ENCODE data around the gene NT5DC3.

NT5DC3 gene

DNA sequence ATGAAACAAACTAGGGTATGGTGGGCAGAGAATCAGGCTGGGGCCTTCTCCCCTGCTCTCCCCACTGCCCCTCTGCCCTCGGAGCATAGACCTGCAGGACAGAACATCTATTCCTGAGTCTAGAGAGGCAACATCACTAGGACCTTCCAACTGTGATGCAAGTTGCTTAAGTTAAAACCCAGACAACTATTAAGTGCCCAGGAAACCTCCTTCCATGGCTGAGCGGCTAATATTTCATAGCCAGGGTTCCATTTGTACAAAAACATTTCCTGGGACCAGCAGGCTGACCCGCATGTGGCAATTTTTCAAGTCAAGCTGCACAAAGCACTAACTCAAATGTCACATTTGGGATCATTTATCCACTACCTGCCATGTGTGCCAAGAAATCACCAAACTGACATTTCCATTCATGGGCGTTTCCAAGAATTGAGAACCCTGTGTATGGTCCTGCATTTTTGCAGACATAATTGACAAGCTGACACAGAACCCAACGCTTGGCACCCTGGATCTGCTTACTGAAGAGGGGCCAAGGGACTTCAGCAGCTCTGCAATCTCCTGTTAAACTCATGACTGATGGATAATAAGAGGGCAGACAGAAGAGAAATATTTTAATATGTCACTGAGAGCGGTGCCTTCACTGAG lies 32.7 kb downstream of the NT5DC3 start:
- no peak for DNase-seq

- no peak for DNase-seq
These were observed 33.3 kb downstream of the NT5DC3 start for GRCh38 chr12:103807561-103808238.

- DNase-seq = no peak
These were observed 34.2 kb downstream of the NT5DC3 start for GRCh38 chr12:103806803-103807202.

GRCh38 chr12:103805655-103806360 lies 35.2 kb downstream of the NT5DC3 start:
- DNase-seq = no peak

GRCh38 chr12:103803847-103804246 lies 37.2 kb downstream of the NT5DC3 start:
- no peak for DNase-seq

- no peak for DNase-seq
These were observed 38.5 kb downstream of the NT5DC3 start for GRCh38 chr12:103802586-103802886.

DNA sequence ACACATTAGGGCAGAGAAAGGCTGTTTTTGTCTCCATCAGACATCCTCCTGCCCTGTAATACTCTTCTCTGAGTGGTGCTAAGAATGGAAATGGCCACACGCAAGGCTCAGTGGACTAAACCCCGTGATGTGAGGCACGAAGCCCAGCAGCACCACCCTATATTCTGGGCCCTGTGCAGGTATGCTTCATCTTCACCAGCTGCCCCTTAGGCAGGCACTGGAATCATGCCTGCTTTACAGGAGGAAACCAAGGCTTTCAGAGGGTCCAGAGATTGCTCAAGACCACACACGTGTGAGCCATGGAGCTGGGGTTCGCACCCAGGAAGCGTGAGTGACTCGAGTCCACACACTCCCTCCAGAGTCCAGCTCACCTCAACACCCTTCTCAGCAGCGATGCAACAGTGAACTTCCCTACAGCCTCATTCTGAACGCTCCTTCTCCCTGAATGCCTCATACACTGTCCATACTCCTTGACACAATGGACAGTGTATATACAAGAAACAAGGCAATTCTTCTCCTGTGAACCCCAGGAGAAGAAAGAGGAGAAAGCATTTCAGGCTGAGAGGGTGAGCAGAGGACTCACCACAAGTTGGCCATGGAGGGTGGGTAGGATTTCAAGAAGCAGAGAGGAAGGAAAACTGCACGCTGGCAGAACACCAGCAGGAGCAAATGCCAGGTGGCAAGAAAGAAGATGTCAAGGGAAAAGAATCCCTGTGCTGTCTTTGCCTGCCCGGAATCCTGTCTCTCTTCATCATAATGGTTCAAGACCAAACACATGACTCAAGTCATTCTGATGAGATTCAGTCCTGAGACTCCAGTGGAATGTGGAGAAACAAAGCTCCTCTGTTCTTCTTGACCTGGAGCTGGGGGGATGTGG lies 39.1 kb downstream of the NT5DC3 start:
- DNase-seq = no peak

DNA sequence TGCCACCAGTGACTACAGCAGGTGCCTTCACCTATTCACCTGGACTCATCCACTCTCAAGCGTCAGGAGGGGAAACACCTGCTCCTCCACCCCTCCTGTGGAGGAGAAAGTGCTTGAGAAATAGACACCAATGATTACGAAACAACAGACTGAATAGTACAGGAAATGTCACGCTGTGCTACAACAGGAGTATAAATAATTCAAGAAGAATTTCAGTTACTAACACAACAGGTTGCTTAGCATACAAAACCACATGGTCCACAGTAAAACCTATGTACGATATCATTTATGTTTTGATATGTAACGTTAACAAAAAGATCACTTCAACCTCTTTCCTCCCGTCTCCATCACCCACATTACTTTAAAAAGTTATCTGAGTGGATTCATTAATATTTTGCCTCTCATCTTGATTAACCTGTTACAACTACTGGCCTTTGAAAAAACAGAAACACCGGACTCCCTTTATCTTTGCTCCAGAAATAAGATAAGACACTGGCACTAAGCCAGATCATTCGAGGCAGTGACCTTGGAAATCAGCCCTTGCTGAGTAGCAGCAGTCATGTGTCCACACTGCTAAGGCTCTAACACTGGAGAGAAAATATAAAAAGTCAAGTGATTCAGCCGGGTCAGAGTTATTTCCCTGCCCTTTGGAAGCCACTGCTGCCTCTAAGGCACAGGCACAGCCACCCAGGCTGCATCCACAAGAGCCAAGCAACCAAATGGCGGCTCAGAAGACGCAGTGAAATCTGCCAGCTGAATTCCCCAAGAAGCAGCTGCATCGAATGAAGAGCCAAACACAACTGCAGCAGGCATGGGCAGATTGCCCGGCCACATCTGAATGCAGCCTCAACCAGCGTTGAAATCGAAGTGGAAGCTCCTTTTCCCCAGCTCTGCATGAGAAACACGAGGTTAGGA lies 40.9 kb downstream of the NT5DC3 start:
- no peak for DNase-seq

DNA sequence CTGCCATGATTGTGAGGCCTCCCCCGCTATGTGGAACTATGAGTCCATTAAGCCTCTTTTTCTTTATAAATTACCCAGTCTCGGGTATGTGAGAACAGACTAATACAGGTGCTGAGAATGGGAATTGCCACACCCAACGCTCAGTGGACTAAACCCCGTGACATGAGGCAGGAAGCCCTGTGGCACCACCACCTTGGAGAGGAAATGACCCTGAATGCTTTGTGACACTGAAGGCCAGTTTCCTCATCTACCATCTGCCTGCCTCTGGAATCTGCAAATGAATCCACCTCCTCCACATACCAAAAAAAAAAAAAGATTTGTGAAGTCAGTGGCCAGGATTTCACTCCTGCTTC lies 41.6 kb downstream of the NT5DC3 start:
- no peak for DNase-seq

DNA sequence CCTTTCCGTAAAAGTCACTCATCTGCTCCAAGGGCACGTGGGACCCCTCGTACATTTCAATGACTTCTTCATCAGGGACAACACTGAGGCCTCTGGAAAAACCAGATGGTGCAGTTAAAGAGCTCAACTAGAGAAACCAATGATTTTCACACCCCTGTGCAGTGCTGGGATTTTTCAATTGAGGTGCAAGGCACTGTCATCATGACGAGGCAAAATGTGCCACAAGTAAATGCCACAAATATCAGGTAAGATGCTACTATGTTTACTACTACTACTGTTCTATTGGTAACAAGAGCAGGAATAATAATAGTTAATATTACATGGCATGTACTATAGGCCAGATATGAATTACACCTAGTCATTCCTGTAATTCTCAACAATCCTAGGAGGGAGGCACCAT lies 42.4 kb downstream of the NT5DC3 start:
- no peak for DNase-seq

GRCh38 chr12:103794309-103795213 lies 46.5 kb downstream of the NT5DC3 start:
- DNase-seq = no peak

- DNase-seq = no peak
These were observed 47.5 kb downstream of the NT5DC3 start for GRCh38 chr12:103793512-103794045.

DNA sequence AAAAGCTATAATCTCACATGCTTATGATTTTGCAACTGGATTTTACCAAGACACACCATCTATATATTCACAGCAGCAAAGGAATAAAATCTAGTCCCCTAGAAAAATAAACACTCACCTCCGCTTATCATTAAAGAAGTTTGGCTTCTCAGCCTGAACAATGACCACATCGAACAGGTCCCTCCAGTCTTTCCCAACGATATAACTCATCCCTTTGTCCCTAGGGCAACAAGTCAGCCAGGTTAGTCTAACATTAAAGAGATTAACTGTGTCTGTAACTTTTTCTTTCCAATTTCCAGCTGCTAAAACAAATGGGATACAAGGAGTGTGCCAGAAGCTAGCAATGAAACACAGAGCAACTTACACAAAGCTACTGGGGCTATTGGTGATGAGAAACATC lies 48.0 kb downstream of the NT5DC3 start:
- no peak for DNase-seq

DNA sequence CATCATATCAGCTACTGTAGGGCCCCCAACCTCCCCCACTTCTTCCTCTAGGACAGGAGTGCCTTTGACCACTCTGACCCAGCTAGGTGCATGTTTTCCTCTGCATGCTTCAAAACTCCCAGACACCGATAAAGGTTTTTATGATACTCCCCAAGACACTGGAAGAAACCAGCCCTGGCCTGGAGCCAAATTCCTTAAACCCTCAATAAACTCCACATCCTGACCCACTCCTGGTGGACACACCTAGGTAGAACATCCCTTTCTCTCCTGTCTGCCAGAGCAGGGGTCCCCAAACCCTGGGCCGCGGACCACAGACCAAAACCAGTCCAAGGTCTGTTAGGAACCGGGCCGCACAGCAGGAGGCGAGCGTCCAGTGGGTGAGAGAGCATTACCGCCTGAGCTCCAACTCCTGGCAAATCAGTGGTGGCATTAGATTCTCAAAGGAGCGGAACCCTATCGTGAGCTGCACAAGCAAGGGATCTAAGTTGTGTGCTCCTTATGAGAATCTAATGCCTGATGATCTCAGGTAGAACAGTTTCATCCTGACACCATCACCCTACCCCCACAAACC lies 49.6 kb downstream of the NT5DC3 start:
- no peak for DNase-seq

DNA sequence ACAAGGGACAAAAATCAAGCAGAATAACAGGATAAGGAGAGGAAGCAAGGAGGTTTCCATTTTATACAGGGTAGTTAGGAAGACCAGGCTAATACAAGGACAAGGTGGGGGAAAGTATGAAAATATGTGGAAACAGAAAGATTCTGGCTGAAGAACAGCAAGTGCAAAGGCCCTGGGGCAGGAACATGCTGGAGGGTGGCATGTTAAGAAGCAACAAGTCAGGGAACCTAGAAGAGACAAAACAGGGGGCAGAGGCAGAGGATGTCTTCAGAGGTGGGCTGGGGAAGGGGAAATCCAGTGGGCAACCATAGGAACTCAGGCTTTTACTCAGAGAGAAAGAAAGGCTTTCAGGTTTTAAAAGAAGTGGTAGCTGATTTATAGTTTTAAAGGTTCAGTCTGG lies 54.8 kb downstream of the NT5DC3 start:
- no peak for DNase-seq

GRCh38 chr12:103785243-103786031 lies 55.6 kb downstream of the NT5DC3 start:
- no peak for DNase-seq

- no peak for DNase-seq
These were observed 57.0 kb downstream of the NT5DC3 start for GRCh38 chr12:103783744-103784664.

- no peak for DNase-seq
These were observed 58.6 kb downstream of the NT5DC3 start for GRCh38 chr12:103782399-103782798.

DNA sequence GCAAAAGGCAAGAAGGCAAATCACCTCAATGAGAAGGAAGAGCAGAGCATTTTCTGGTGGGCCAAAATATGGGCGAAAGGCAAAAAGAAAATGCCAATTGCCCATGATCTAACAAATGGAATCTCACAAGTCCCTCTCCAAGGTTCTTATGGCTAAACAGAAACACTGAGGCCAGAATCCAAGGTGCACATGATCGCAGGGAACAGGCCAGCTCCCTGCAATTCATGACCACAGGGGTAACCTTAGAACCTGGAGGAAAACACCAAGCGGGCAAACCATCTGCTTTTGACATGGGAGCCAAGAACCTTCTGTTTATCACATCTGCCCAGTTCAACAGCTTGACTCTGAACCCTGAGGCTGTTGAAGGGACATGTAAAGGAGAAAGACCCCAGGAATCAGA lies 60.0 kb downstream of the NT5DC3 start:
- peak; percentile 76 to 91 for DNase-seq
